ENCODE results near the gene CLIC3. TPM values are rescaled to one million over a fixed set of nuclear protein-coding genes. Genes with fewer than 3 reads are reported as not detected.

CLIC3 gene
- polyA plus RNA-seq, 4 donors, result 0.34 to 1.4 (median 0.57) TPM

Other genes with a start within 250 kb of the CLIC3 start
- gene LCN6, start 248.0 kb downstream of the CLIC3 start, polyA plus RNA-seq (ENCODE audit: insufficient read length in 4 of 4), result not detected
- under 1 TPM; 0.10 to 0.50 (median 0.20) TPM for gene LCN8, start 238.3 kb downstream of the CLIC3 start, polyA plus RNA-seq (ENCODE audit: insufficient read length in 4 of 4)
- under 1 TPM in 3 of 4 donors, not detected in 1; 0.06 to 0.14 (median 0.07) TPM for gene LCN15, start 232.1 kb downstream of the CLIC3 start, polyA plus RNA-seq (ENCODE audit: insufficient read length in 4 of 4)
- gene TMEM141, start 205.2 kb downstream of the CLIC3 start, polyA plus RNA-seq (ENCODE audit: insufficient read length in 4 of 4), result 10 to 100 TPM; 35.6 to 86.2 (median 64.2) TPM
- 1 to 10 TPM; 2.5 to 6.5 (median 4.9) TPM for gene CCDC183, start 200.2 kb downstream of the CLIC3 start, polyA plus RNA-seq (ENCODE audit: insufficient read length in 4 of 4)
- gene RABL6, start 188.6 kb downstream of the CLIC3 start, polyA plus RNA-seq (ENCODE audit: insufficient read length in 4 of 4), result 10 to 100 TPM; 39.9 to 78.9 (median 60.1) TPM
- 1 to 10 TPM in 2 of 4 donors, under 1 TPM in 2; 0.46 to 1.7 (median 0.97) TPM for gene AJM1, start 154.1 kb downstream of the CLIC3 start, polyA plus RNA-seq (ENCODE audit: insufficient read length in 4 of 4)
- 100 to 1,000 TPM in 1 of 4 donors, 10 to 100 TPM in 3; 71.8 to 120 (median 83.5) TPM for gene PHPT1, start 147.2 kb downstream of the CLIC3 start, polyA plus RNA-seq (ENCODE audit: insufficient read length in 4 of 4)
- gene MAMDC4, start 144.2 kb downstream of the CLIC3 start, polyA plus RNA-seq (ENCODE audit: insufficient read length in 4 of 4), result 10 to 100 TPM in 1 of 4 donors, 1 to 10 TPM in 3; 4.7 to 11.6 (median 6.3) TPM
- gene EDF1, start 130.3 kb downstream of the CLIC3 start, polyA plus RNA-seq (ENCODE audit: insufficient read length in 4 of 4), result 100 to 1,000 TPM; 266 to 396 (median 335) TPM
- gene TRAF2, start 110.1 kb downstream of the CLIC3 start, polyA plus RNA-seq (ENCODE audit: insufficient read length in 4 of 4), result 10 to 100 TPM in 3 of 4 donors, 1 to 10 TPM in 1; 6.4 to 16.3 (median 13.3) TPM
- 10 to 100 TPM; 34.7 to 67.2 (median 37.2) TPM for gene FBXW5, start 51.8 kb downstream of the CLIC3 start, polyA plus RNA-seq (ENCODE audit: insufficient read length in 4 of 4)
- 1 to 10 TPM in 1 of 4 donors, under 1 TPM in 3; 0.26 to 1.1 (median 0.52) TPM for gene C8G, start 51.3 kb downstream of the CLIC3 start, polyA plus RNA-seq (ENCODE audit: insufficient read length in 4 of 4)
- gene LCN12, start 44.3 kb downstream of the CLIC3 start, polyA plus RNA-seq (ENCODE audit: insufficient read length in 4 of 4), result 10 to 100 TPM in 3 of 4 donors, 1 to 10 TPM in 1; 1.4 to 54.6 (median 23.8) TPM
- 10 to 100 TPM in 3 of 4 donors, 1 to 10 TPM in 1; 3.8 to 66.7 (median 27.7) TPM for gene PTGDS, start 19.1 kb downstream of the CLIC3 start, polyA plus RNA-seq (ENCODE audit: insufficient read length in 4 of 4)
- under 1 TPM in 3 of 4 donors, not detected in 1; 0.11 to 0.45 (median 0.13) TPM for gene LCNL1, start 13.6 kb downstream of the CLIC3 start, polyA plus RNA-seq (ENCODE audit: insufficient read length in 4 of 4)
- gene PAXX, start 4.1 kb downstream of the CLIC3 start, polyA plus RNA-seq (ENCODE audit: insufficient read length in 4 of 4), result 10 to 100 TPM; 22.4 to 46.5 (median 28.3) TPM
- gene ABCA2, start 31.7 kb upstream of the CLIC3 start, polyA plus RNA-seq (ENCODE audit: insufficient read length in 4 of 4), result 10 to 100 TPM; 18.7 to 52.8 (median 39.7) TPM
- gene FUT7, start 35.5 kb upstream of the CLIC3 start, polyA plus RNA-seq (ENCODE audit: insufficient read length in 4 of 4), result not detected
- gene NPDC1, start 49.6 kb upstream of the CLIC3 start, polyA plus RNA-seq (ENCODE audit: insufficient read length in 4 of 4), result 10 to 100 TPM; 20.4 to 48.7 (median 36.8) TPM
- gene ENTPD2, start 57.5 kb upstream of the CLIC3 start, polyA plus RNA-seq (ENCODE audit: insufficient read length in 4 of 4), result 1 to 10 TPM; 3.2 to 7.5 (median 5.8) TPM
- gene SAPCD2, start 74.0 kb upstream of the CLIC3 start, polyA plus RNA-seq (ENCODE audit: insufficient read length in 4 of 4), result 1 to 10 TPM; 4.5 to 8.3 (median 5.7) TPM
- gene UAP1L1, start 80.9 kb upstream of the CLIC3 start, polyA plus RNA-seq (ENCODE audit: insufficient read length in 4 of 4), result 1 to 10 TPM; 1.6 to 6.6 (median 4.9) TPM
- 10 to 100 TPM; 48.7 to 73.8 (median 52.6) TPM for gene MAN1B1, start 90.4 kb upstream of the CLIC3 start, polyA plus RNA-seq (ENCODE audit: insufficient read length in 4 of 4)
- 10 to 100 TPM; 11.1 to 34.8 (median 17.9) TPM for gene DPP7, start 118.2 kb upstream of the CLIC3 start, polyA plus RNA-seq (ENCODE audit: insufficient read length in 4 of 4)
- gene GRIN1, start 142.6 kb upstream of the CLIC3 start, polyA plus RNA-seq (ENCODE audit: insufficient read length in 4 of 4), result under 1 TPM in 1 of 4 donors, not detected in 3; 0.20 TPM
- not detected for gene LRRC26, start 173.5 kb upstream of the CLIC3 start, polyA plus RNA-seq (ENCODE audit: insufficient read length in 4 of 4)
- not detected for gene TMEM210, start 175.5 kb upstream of the CLIC3 start, polyA plus RNA-seq (ENCODE audit: insufficient read length in 4 of 4)
- gene ANAPC2, start 192.0 kb upstream of the CLIC3 start, polyA plus RNA-seq (ENCODE audit: insufficient read length in 4 of 4), result 10 to 100 TPM; 32.7 to 54.9 (median 41.4) TPM
- 10 to 100 TPM; 35.6 to 63.6 (median 43.0) TPM for gene SSNA1, start 192.1 kb upstream of the CLIC3 start, polyA plus RNA-seq (ENCODE audit: insufficient read length in 4 of 4)
- 10 to 100 TPM in 3 of 4 donors, 1 to 10 TPM in 1; 8.3 to 19.6 (median 11.5) TPM for gene TPRN, start 204.2 kb upstream of the CLIC3 start, polyA plus RNA-seq (ENCODE audit: insufficient read length in 4 of 4)
- 10 to 100 TPM; 39.3 to 46.6 (median 44.9) TPM for gene TMEM203, start 209.1 kb upstream of the CLIC3 start, polyA plus RNA-seq (ENCODE audit: insufficient read length in 4 of 4)
- gene NDOR1, start 209.1 kb upstream of the CLIC3 start, polyA plus RNA-seq (ENCODE audit: insufficient read length in 4 of 4), result 10 to 100 TPM in 2 of 4 donors, 1 to 10 TPM in 2; 8.8 to 18.8 (median 9.6) TPM
- gene RNF208, start 225.7 kb upstream of the CLIC3 start, polyA plus RNA-seq (ENCODE audit: insufficient read length in 4 of 4), result 10 to 100 TPM in 1 of 4 donors, 1 to 10 TPM in 3; 3.2 to 15.3 (median 8.1) TPM
- 10 to 100 TPM in 2 of 4 donors, 1 to 10 TPM in 1, under 1 TPM in 1; 0.78 to 16.4 (median 7.9) TPM for gene CYSRT1, start 228.6 kb upstream of the CLIC3 start, polyA plus RNA-seq (ENCODE audit: insufficient read length in 4 of 4)
- gene RNF224, start 230.9 kb upstream of the CLIC3 start, polyA plus RNA-seq (ENCODE audit: insufficient read length in 4 of 4), result 10 to 100 TPM in 2 of 4 donors, 1 to 10 TPM in 1, under 1 TPM in 1; 0.41 to 15.5 (median 7.7) TPM
- 10 to 100 TPM in 1 of 4 donors, 1 to 10 TPM in 2, under 1 TPM in 1; 0.37 to 13.7 (median 5.2) TPM for gene SLC34A3, start 234.3 kb upstream of the CLIC3 start, polyA plus RNA-seq (ENCODE audit: insufficient read length in 4 of 4)
- gene TUBB4B, start 244.7 kb upstream of the CLIC3 start, polyA plus RNA-seq (ENCODE audit: insufficient read length in 4 of 4), result 100 to 1,000 TPM; 149 to 396 (median 315) TPM

Data from left renal pelvis (tissue), 4 donors.